Activated CD8-positive, alpha-beta memory T cell treated with anti-CD3 and anti-CD28 coated beads, Interleukin-2, amount 50 U/mL, for 24 hours (primary cell): ENCODE data around the gene GPR61.

Source experiments
- DNase-seq: peaks from one replicate; pipeline ENCODE4 v3.0.0-alpha.2; 2020; ENCODE audit errors: extremely low read depth

The GPR61 gene

GRCh38 chr1:109535971-109536491 lies 3.6 kb upstream of the GPR61 start:
- no peak for DNase-seq

GRCh38 chr1:109537450-109538178 lies 2.1 kb upstream of the GPR61 start:
- no peak for DNase-seq

GRCh38 chr1:109538827-109539555 lies 681 bp upstream of the GPR61 start:
- no peak for DNase-seq

GRCh38 chr1:109541102-109541501 lies 1.4 kb downstream of the GPR61 start:
- DNase-seq, result no peak

- no peak for DNase-seq
Observed at GRCh38 chr1:109542657-109543056, 3.0 kb downstream of the GPR61 start.

- no peak for DNase-seq
Observed at GRCh38 chr1:109543283-109543987, 3.8 kb downstream of the GPR61 start.

GRCh38 chr1:109543988-109544735 lies 4.5 kb downstream of the GPR61 start:
- DNase-seq, result no peak

- DNase-seq, result peak; percentile 86
Observed at GRCh38 chr1:109546311-109547109, 6.8 kb downstream of the GPR61 start.

GRCh38 chr1:109547463-109548320 lies 8.0 kb downstream of the GPR61 start:
- no peak for DNase-seq

- DNase-seq, result peak; percentile 95
Observed at GRCh38 chr1:109548321-109549267, 8.9 kb downstream of the GPR61 start, which contains the start of gene GNAI3. Gene GNAI3 (plus strand): TSS chr1:109548615. CDS start chr1:109548721, 106 bp downstream.

GRCh38 chr1:109556563-109556962 lies 16.9 kb downstream of the GPR61 start:
- no peak for DNase-seq

- DNase-seq, result no peak
Observed at GRCh38 chr1:109557520-109557919, 17.8 kb downstream of the GPR61 start.

- DNase-seq, result no peak
Observed at GRCh38 chr1:109559995-109560394, 20.3 kb downstream of the GPR61 start.

GRCh38 chr1:109564194-109564878 lies 24.7 kb downstream of the GPR61 start:
- DNase-seq, result no peak

- DNase-seq, result no peak
Observed at GRCh38 chr1:109565241-109565640, 25.6 kb downstream of the GPR61 start.

- DNase-seq, result no peak
Observed at GRCh38 chr1:109566982-109567381, 27.3 kb downstream of the GPR61 start.

- no peak for DNase-seq
Observed at GRCh38 chr1:109567877-109568672, 28.4 kb downstream of the GPR61 start.
